ENCODE data around the gene PRLH. TPM values are rescaled to one million over a fixed set of nuclear protein-coding genes. Genes with fewer than 3 reads are reported as not detected.

Gene PRLH
- total and polyA plus RNA-seq, 2 of the 13 experiments (the other 11 are each of a cell fraction or from before 2014, with no cell fraction given): not detected

DNA sequence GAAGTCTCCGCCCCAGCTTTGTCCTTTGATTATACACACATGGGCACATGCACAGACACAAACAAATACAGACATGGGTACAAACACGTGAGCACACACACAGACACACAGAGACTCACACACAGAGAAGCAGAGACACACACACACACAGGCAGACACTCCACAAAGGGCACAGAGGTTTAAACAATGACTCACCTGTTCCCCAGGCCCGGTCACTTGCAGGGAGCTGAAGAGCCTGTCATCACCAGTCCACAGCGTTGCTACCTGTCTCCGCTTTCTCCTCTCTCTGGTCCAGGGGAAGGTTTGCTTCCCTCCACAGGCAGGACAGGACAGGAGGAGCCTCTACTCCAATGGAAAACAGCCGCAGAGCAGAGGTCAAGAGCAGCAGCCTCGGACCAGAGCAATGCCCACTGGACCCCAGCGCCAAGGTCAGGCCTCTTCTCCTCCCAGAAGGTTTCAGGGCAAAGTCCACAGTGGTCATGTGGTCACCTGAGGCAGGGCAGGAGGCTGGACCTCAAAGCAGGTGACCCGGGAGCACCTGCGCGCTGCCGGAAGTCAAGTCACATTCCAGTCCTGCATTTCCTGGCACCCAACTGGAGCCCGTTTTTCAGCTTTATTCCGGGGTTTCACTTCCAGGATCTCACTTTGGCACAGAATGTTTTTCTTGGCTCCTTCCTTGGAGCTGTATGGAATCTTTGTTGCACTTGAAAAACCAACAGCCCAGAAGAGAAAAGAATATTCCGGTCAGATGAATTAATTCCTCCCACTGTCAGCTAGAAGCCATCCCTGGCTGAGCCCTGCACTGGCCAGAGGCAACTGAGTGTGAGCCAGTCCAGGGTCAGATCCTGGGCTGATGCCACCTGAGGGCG lies 24.1 kb downstream of the PRLH start, which contains the start of gene RAB17 (continued):
- TF ChIP-seq MIER2 (CRISPR knock-in tag; IDR thresholded peaks at IDR 0.05): peak; percentile 75; the same call in 1 of the 2 replicates
- TF ChIP-seq CC2D1A (CRISPR knock-in tag; IDR thresholded peaks at IDR 0.05): no peak; the same call in 1 of the 2 replicates
- 0 out of 2 replicates have a peak, but pooled peaks have one; percentile 17 for TF ChIP-seq ZNF644 (CRISPR knock-in tag; IDR thresholded peaks at IDR 0.05; ENCODE audit: low read depth)
- TF ChIP-seq, protein P1, sequence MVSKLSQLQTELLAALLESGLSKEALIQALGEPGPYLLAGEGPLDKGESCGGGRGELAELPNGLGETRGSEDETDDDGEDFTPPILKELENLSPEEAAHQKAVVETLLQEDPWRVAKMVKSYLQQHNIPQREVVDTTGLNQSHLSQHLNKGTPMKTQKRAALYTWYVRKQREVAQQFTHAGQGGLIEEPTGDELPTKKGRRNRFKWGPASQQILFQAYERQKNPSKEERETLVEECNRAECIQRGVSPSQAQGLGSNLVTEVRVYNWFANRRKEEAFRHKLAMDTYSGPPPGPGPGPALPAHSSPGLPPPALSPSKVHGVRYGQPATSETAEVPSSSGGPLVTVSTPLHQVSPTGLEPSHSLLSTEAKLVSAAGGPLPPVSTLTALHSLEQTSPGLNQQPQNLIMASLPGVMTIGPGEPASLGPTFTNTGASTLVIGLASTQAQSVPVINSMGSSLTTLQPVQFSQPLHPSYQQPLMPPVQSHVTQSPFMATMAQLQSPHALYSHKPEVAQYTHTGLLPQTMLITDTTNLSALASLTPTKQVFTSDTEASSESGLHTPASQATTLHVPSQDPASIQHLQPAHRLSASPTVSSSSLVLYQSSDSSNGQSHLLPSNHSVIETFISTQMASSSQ (IDR thresholded peaks at IDR 0.05; ENCODE audit: low read depth): 0 out of 2 replicates have a peak, but pooled peaks have one; percentile 25
- TF ChIP-seq, protein P1 (CRISPR knock-in tag; IDR thresholded peaks at IDR 0.05; ENCODE audit: borderline replicate concordance): no peak
- TF ChIP-seq ZNF564 (CRISPR knock-in tag; IDR thresholded peaks at IDR 0.05): peak; percentile 92; the same call in 1 of the 2 replicates
- peak; percentile 88; the same call in 1 of the 2 replicates for TF ChIP-seq YEATS4 (CRISPR knock-in tag; IDR thresholded peaks at IDR 0.05; ENCODE audit: borderline replicate concordance)
- TF ChIP-seq, protein P2, sequence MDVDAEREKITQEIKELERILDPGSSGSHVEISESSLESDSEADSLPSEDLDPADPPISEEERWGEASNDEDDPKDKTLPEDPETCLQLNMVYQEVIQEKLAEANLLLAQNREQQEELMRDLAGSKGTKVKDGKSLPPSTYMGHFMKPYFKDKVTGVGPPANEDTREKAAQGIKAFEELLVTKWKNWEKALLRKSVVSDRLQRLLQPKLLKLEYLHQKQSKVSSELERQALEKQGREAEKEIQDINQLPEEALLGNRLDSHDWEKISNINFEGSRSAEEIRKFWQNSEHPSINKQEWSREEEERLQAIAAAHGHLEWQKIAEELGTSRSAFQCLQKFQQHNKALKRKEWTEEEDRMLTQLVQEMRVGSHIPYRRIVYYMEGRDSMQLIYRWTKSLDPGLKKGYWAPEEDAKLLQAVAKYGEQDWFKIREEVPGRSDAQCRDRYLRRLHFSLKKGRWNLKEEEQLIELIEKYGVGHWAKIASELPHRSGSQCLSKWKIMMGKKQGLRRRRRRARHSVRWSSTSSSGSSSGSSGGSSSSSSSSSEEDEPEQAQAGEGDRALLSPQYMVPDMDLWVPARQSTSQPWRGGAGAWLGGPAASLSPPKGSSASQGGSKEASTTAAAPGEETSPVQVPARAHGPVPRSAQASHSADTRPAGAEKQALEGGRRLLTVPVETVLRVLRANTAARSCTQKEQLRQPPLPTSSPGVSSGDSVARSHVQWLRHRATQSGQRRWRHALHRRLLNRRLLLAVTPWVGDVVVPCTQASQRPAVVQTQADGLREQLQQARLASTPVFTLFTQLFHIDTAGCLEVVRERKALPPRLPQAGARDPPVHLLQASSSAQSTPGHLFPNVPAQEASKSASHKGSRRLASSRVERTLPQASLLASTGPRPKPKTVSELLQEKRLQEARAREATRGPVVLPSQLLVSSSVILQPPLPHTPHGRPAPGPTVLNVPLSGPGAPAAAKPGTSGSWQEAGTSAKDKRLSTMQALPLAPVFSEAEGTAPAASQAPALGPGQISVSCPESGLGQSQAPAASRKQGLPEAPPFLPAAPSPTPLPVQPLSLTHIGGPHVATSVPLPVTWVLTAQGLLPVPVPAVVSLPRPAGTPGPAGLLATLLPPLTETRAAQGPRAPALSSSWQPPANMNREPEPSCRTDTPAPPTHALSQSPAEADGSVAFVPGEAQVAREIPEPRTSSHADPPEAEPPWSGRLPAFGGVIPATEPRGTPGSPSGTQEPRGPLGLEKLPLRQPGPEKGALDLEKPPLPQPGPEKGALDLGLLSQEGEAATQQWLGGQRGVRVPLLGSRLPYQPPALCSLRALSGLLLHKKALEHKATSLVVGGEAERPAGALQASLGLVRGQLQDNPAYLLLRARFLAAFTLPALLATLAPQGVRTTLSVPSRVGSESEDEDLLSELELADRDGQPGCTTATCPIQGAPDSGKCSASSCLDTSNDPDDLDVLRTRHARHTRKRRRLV (CRISPR knock-in tag; IDR thresholded peaks at IDR 0.05): 0 out of 2 replicates have a peak, but pooled peaks have one; percentile 85
- TF ChIP-seq AKAP8 (CRISPR knock-in tag; IDR thresholded peaks at IDR 0.05): peak; percentile 98
- no peak for TF ChIP-seq TCF7L2 (IDR thresholded peaks at IDR 0.05; ENCODE audit: low read depth, low read length)
- TF ChIP-seq ZNF431 (CRISPR knock-in tag; IDR thresholded peaks at IDR 0.05; ENCODE audit: borderline replicate concordance, low read depth): peak; percentile 96
- no peak for TF ChIP-seq ZBTB7A (CRISPR knock-in tag; IDR thresholded peaks at IDR 0.05)
- TF ChIP-seq SOX5 (CRISPR knock-in tag; IDR thresholded peaks at IDR 0.05; ENCODE audit: borderline replicate concordance): peak; percentile 78
- TF ChIP-seq ZSCAN21 (CRISPR knock-in tag; IDR thresholded peaks at IDR 0.05; ENCODE audit: borderline replicate concordance): peak; percentile 91
- TF ChIP-seq ZNF672 (CRISPR knock-in tag; IDR thresholded peaks at IDR 0.05): no peak
- TF ChIP-seq ZNF30 (CRISPR knock-in tag; IDR thresholded peaks at IDR 0.05): no peak
- TF ChIP-seq, protein P3, sequence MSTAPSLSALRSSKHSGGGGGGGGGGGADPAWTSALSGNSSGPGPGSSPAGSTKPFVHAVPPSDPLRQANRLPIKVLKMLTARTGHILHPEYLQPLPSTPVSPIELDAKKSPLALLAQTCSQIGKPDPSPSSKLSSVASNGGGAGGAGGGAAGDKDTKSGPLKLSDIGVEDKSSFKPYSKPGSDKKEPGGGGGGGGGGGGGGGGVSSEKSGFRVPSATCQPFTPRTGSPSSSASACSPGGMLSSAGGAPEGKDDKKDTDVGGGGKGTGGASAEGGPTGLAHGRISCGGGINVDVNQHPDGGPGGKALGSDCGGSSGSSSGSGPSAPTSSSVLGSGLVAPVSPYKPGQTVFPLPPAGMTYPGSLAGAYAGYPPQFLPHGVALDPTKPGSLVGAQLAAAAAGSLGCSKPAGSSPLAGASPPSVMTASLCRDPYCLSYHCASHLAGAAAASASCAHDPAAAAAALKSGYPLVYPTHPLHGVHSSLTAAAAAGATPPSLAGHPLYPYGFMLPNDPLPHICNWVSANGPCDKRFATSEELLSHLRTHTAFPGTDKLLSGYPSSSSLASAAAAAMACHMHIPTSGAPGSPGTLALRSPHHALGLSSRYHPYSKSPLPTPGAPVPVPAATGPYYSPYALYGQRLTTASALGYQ (CRISPR knock-in tag; IDR thresholded peaks at IDR 0.05): peak; percentile 91; the same call in 1 of the 2 replicates
- TF ChIP-seq HNRNPK (IDR thresholded peaks at IDR 0.05; ENCODE audit: low read depth, low read length, poor library complexity, severe bottlenecking): no peak
